Caco-2 (cell line): ENCODE measurements around the gene CDH2. TPM values are rescaled to one million over a fixed set of nuclear protein-coding genes. Genes with fewer than 3 reads are reported as not detected.

Source experiments
- BruUV-seq: library from RNA; stranded (reverse); fragments of 400-500 nt; replicated peaks from 2 replicates; lab custom pipeline; 2021; lab: Mats Ljungman, UMichigan
- CTCF ChIA-PET: fragments of 300-600 bp; sonication (Branson Sonifier 250); formaldehyde crosslinking; loops from one replicate; lab custom pipeline; 2022; ENCODE audit warnings: antibody characterized with exemption; lab: Charles Lee
- POLR2A ChIA-PET: fragments of 300-600 bp; sonication (Branson Sonifier 250); formaldehyde crosslinking; loops from one replicate; lab custom pipeline; 2022; ENCODE audit warnings: antibody characterized with exemption; lab: Charles Lee
- DNase-seq, 2 experiments: peaks; one replicate each; pipeline versions ENCODE4 v3.0.0 to v3.0.0-alpha.2; 2020 to 2022
- H3K27me3 ChIP-seq: replicated peaks from 2 replicates; pipeline ENCODE4 v1.6.0; 2011; ENCODE audit warnings: low read length; ENCODE audit not compliant: control insufficient read depth, insufficient read depth
- H3K36me3 ChIP-seq: 2 replicates; pipeline ENCODE4 v1.5.1; 2011; ENCODE audit warnings: low read length; ENCODE audit not compliant: control insufficient read depth, insufficient read depth
- H3K4me1 ChIP-seq: fragments of 250-450 bp; sonication (Bioruptor Pico); 2 replicates; pipeline ENCODE4 v1.5.1; 2020; ENCODE audit warnings: mild to moderate bottlenecking
- H3K4me3 ChIP-seq: 2 replicates; pipeline ENCODE4 v1.5.1; 2011; ENCODE audit warnings: low read depth, mild to moderate bottlenecking, control low read depth, low read length
- H3K9me3 ChIP-seq: fragments of 250-450 bp; sonication (Bioruptor Pico); 2 replicates; pipeline ENCODE4 v1.5.1; 2020; ENCODE audit warnings: mild to moderate bottlenecking, moderate library complexity
- H3K27ac Mint-ChIP-seq: one replicate; pipeline ENCODE4 v1.8.0; 2022; ENCODE audit warnings: mixed read lengths; ENCODE audit not compliant: unreplicated experiment
- H3K27me3 Mint-ChIP-seq: one replicate; pipeline ENCODE4 v1.8.0; 2022; ENCODE audit warnings: mixed read lengths; ENCODE audit not compliant: insufficient read depth, unreplicated experiment
- H3K36me3 Mint-ChIP-seq: one replicate; pipeline ENCODE4 v1.8.0; 2022; ENCODE audit warnings: mild to moderate bottlenecking, mixed read lengths; ENCODE audit not compliant: insufficient read depth, unreplicated experiment
- H3K4me1 Mint-ChIP-seq: one replicate; pipeline ENCODE4 v1.8.0; 2022; ENCODE audit warnings: low read depth, mixed read lengths; ENCODE audit not compliant: unreplicated experiment
- H3K4me3 Mint-ChIP-seq: one replicate; pipeline ENCODE4 v1.8.0; 2022; ENCODE audit warnings: mild to moderate bottlenecking, moderate library complexity, mixed read lengths; ENCODE audit not compliant: unreplicated experiment
- H3K9me3 Mint-ChIP-seq: one replicate; pipeline ENCODE4 v1.8.0; 2022; ENCODE audit warnings: mixed read lengths; ENCODE audit not compliant: unreplicated experiment
- intact Hi-C: fragments of 100-400 bp; cut with micrococcal nuclease; formaldehyde crosslinking; loops from one replicate; pipeline ENCODE4 v1.10.0; 2022; ENCODE audit not compliant: unreplicated experiment
- total RNA-seq: library from RNA; stranded (reverse); gene quantifications from 2 replicates; pipeline ENCODE4 v1.2.3, GENCODE V29; 2022
- TF ChIP-seq, protein P1 (sequence below), 2 experiments: fragments of 200-600 bp in 1 of 2; IDR thresholded peaks; 1 replicate in 1 of 2; 2 replicates in 1 of 2; pipeline versions ENCODE4 v1.5.1 to v1.8.0; 2011 to 2022; ENCODE audit warnings: antibody characterized with exemption in 1 of 2, control low read depth in 1 of 2, inconsistent platforms in 1 of 2, low read depth in 1 of 2, low read length in 1 of 2, mild to moderate bottlenecking in 1 of 2, moderate library complexity in 1 of 2; ENCODE audit not compliant: insufficient read depth in 1 of 2, severe bottlenecking in 1 of 2, unreplicated experiment in 1 of 2

The CDH2 gene
- total RNA-seq, 1 experiment from 2014 or later, result 1.4 TPM

GRCh38 chr18:28198620-28199019 lies 21.7 kb upstream of the CDH2 start:
- BruUV-seq, result no TSS peak
- DNase-seq, result no peak
- H3K27ac Mint-ChIP-seq, result no peak overlapping the region
- intact Hi-C loops, result no loop called here
- no peaks in the 10 kb centered on the region for H3K4me1 ChIP-seq
- TF ChIP-seq, protein P1, sequence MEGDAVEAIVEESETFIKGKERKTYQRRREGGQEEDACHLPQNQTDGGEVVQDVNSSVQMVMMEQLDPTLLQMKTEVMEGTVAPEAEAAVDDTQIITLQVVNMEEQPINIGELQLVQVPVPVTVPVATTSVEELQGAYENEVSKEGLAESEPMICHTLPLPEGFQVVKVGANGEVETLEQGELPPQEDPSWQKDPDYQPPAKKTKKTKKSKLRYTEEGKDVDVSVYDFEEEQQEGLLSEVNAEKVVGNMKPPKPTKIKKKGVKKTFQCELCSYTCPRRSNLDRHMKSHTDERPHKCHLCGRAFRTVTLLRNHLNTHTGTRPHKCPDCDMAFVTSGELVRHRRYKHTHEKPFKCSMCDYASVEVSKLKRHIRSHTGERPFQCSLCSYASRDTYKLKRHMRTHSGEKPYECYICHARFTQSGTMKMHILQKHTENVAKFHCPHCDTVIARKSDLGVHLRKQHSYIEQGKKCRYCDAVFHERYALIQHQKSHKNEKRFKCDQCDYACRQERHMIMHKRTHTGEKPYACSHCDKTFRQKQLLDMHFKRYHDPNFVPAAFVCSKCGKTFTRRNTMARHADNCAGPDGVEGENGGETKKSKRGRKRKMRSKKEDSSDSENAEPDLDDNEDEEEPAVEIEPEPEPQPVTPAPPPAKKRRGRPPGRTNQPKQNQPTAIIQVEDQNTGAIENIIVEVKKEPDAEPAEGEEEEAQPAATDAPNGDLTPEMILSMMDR (IDR thresholded peaks at IDR 0.05; ENCODE audit: insufficient read depth in 1 of 2, low read depth in 1 of 2, low read length in 1 of 2, severe bottlenecking in 1 of 2, unreplicated experiment in 1 of 2), result no peak
- CTCF ChIA-PET, result no interaction called here
- no peaks in the 10 kb centered on the region for H3K36me3 ChIP-seq
- no peak overlapping the region for H3K4me3 ChIP-seq
- POLR2A ChIA-PET, result no interaction called here
- no peaks in the 10 kb centered on the region for H3K9me3 Mint-ChIP-seq
- no peaks in the 10 kb centered on the region for H3K9me3 ChIP-seq
- H3K36me3 Mint-ChIP-seq, result no peaks in the 10 kb centered on the region
- no peak overlapping the region for H3K4me3 Mint-ChIP-seq
- no peaks in the 10 kb centered on the region for H3K4me1 Mint-ChIP-seq
- no peaks in the 10 kb centered on the region for H3K27me3 ChIP-seq
- no peaks in the 10 kb centered on the region for H3K27me3 Mint-ChIP-seq

GRCh38 chr18:28193177-28193778 lies 16.3 kb upstream of the CDH2 start:
- intact Hi-C loops, result loop anchor here (5.0 kb wide), 1 partner anchor 354 kb away; no protein-coding TSS in a partner anchor
- H3K4me3 Mint-ChIP-seq, result no peak overlapping the region
- H3K4me3 ChIP-seq, result no peak overlapping the region
- H3K36me3 ChIP-seq, result no peaks in the 10 kb centered on the region
- TF ChIP-seq, protein P1 (IDR thresholded peaks at IDR 0.05; ENCODE audit: insufficient read depth in 1 of 2, low read depth in 1 of 2, low read length in 1 of 2, severe bottlenecking in 1 of 2, unreplicated experiment in 1 of 2), result no peak
- H3K4me1 ChIP-seq, result no peaks in the 10 kb centered on the region
- no peaks in the 10 kb centered on the region for H3K27me3 ChIP-seq
- DNase-seq, result no peak
- H3K4me1 Mint-ChIP-seq, result no peaks in the 10 kb centered on the region
- no peaks in the 10 kb centered on the region for H3K27me3 Mint-ChIP-seq
- BruUV-seq, result no TSS peak
- no peaks in the 10 kb centered on the region for H3K9me3 Mint-ChIP-seq
- ChIA-PET CTCF (no interaction called here), POLR2A (no interaction called here)
- H3K27ac Mint-ChIP-seq, result no peak overlapping the region
- no peaks in the 10 kb centered on the region for H3K9me3 ChIP-seq
- no peaks in the 10 kb centered on the region for H3K36me3 Mint-ChIP-seq

DNA sequence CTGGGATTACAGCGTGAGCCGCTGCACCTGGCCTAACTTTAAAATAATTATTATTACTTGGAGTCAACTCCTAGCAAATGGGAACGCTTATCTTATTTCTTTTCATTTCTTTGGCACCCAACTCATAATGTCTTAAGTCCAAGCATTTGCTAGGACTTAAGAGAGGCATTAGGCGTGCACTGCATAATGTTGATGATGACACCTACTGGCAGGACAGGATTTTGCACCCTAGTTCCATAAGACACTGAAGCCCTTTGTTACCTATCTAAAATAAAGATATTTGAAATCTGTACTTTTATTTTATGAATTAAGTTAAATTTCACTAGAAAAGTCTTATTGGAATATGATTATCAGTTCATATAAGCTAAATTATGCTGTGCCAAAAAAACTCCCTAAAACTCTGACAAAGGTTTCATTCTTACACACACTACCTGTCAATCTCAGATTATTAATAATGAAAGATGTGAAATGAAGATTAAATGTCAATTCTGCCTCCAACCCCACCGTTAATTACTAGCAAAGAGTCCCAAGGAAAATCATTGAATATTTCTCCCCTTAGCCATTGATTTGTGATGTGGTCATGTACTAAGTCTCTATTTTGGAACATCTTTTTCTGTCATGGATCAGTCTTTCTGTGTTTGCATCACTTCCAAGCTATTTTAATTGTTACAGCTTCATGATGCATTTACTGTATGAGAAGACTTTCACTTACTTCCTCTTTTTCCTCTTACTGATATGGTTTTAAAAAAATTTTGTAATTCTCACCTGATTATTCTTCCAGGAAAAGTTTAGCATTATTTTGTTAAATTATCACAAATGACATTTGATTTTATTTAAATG lies 12.7 kb upstream of the CDH2 start:
- intact Hi-C loops, result loop anchor here (1.0 to 5.0 kb wide), 5 partner anchors 177 to 584 kb away; no protein-coding TSS in a partner anchor
- Mint-ChIP-seq H3K27ac (no peak overlapping the region), H3K36me3 (no peaks in the 10 kb centered on the region), H3K9me3 (no peaks in the 10 kb centered on the region), H3K27me3 (no peaks in the 10 kb centered on the region), H3K4me1 (no peaks in the 10 kb centered on the region), H3K4me3 (no peak overlapping the region)
- TF ChIP-seq, protein P1 (IDR thresholded peaks at IDR 0.05; ENCODE audit: insufficient read depth in 1 of 2, low read depth in 1 of 2, low read length in 1 of 2, severe bottlenecking in 1 of 2, unreplicated experiment in 1 of 2), result peak in 1 of 2 experiments; percentile 29
- DNase-seq, result peak in 1 of 2 experiments; percentile 42
- no peaks in the 10 kb centered on the region for H3K9me3 ChIP-seq
- no peaks in the 10 kb centered on the region for H3K4me1 ChIP-seq
- H3K4me3 ChIP-seq, result no peak overlapping the region
- no peaks in the 10 kb centered on the region for H3K36me3 ChIP-seq
- POLR2A ChIA-PET, result no interaction called here
- CTCF ChIA-PET, result no interaction called here
- no peaks in the 10 kb centered on the region for H3K27me3 ChIP-seq
- no TSS peak for BruUV-seq
